Trophoblast cell (in vitro differentiated cells and primary cell): ENCODE measurements around the gene PPEF2.

Source experiments
- DNase-seq, 2 donors: peaks; one replicate each; pipeline ENCODE4 v3.0.0-alpha.2; 2016
- H2AFZ ChIP-seq: 2 replicates; pipeline ENCODE4 v1.6.1; 2013; ENCODE audit warnings: low read length, moderate library complexity, mild to moderate bottlenecking; ENCODE audit not compliant: insufficient read depth, poor library complexity
- H2AK5ac ChIP-seq: 2 replicates; pipeline ENCODE4 v1.6.1; 2013; ENCODE audit warnings: mild to moderate bottlenecking, low read length
- H2BK120ac ChIP-seq: 2 replicates; pipeline ENCODE4 v1.6.1; 2013; ENCODE audit warnings: low read length, mild to moderate bottlenecking, moderate library complexity; ENCODE audit not compliant: insufficient read depth, poor library complexity
- H2BK12ac ChIP-seq: 2 replicates; pipeline ENCODE4 v1.6.1; 2013; ENCODE audit warnings: mild to moderate bottlenecking, low read length, moderate library complexity
- H2BK5ac ChIP-seq: 2 replicates; pipeline ENCODE4 v1.6.1; 2013; ENCODE audit warnings: low read length, low read depth, moderate library complexity, mild to moderate bottlenecking; ENCODE audit not compliant: poor library complexity
- H3K14ac ChIP-seq: 2 replicates; pipeline ENCODE4 v1.6.1; 2013; ENCODE audit warnings: mild to moderate bottlenecking, low read length
- H3K18ac ChIP-seq: 2 replicates; pipeline ENCODE4 v1.6.1; 2013; ENCODE audit warnings: mild to moderate bottlenecking, low read length
- H3K23ac ChIP-seq: 2 replicates; pipeline ENCODE4 v1.6.1; 2013; ENCODE audit warnings: low read length
- H3K27ac ChIP-seq: 2 replicates; pipeline ENCODE4 v1.5.1; 2013; ENCODE audit warnings: low read depth, mild to moderate bottlenecking, inconsistent platforms, low read length, moderate library complexity
- H3K27me3 ChIP-seq: 2 replicates; pipeline ENCODE4 v1.6.1; 2013; ENCODE audit warnings: inconsistent platforms, mild to moderate bottlenecking, low read length, moderate library complexity; ENCODE audit not compliant: insufficient read depth
- H3K36me3 ChIP-seq, 2 experiments: 1 replicate in 1 of 2; 2 replicates in 1 of 2; pipeline ENCODE4 v1.6.1; 2013; ENCODE audit warnings: low read length in 2 of 2, mild to moderate bottlenecking in 2 of 2, moderate library complexity in 1 of 2; ENCODE audit not compliant: insufficient read depth in 2 of 2, control insufficient read depth in 1 of 2
- H3K4ac ChIP-seq: 2 replicates; pipeline ENCODE4 v1.6.1; 2013; ENCODE audit warnings: low read depth, mild to moderate bottlenecking, low read length, moderate library complexity
- H3K4me1 ChIP-seq, 2 experiments: 1 replicate in 1 of 2; 2 replicates in 1 of 2; pipeline ENCODE4 v1.6.1; 2013; ENCODE audit warnings: low read length in 2 of 2, mild to moderate bottlenecking in 2 of 2, moderate library complexity in 1 of 2; ENCODE audit not compliant: insufficient read depth in 2 of 2, control insufficient read depth in 1 of 2
- H3K4me2 ChIP-seq: 2 replicates; pipeline ENCODE4 v1.6.1; 2013; ENCODE audit warnings: inconsistent platforms, mild to moderate bottlenecking, low read length, moderate library complexity
- H3K4me3 ChIP-seq: 2 replicates; pipeline ENCODE4 v1.5.1; 2013; ENCODE audit warnings: mild to moderate bottlenecking, low read depth, low read length, inconsistent platforms
- H3K79me1 ChIP-seq: one replicate; pipeline ENCODE4 v1.6.1; 2013; ENCODE audit warnings: low read length
- H3K79me2 ChIP-seq: 2 replicates; pipeline ENCODE4 v1.6.1; 2013; ENCODE audit warnings: low read length, mild to moderate bottlenecking; ENCODE audit not compliant: control insufficient read depth, insufficient read depth, poor library complexity
- H3K9ac ChIP-seq: 2 replicates; pipeline ENCODE4 v1.6.1; 2013; ENCODE audit warnings: mild to moderate bottlenecking, low read length
- H3K9me3 ChIP-seq: 2 replicates; pipeline ENCODE4 v1.6.1; 2013; ENCODE audit warnings: low read depth, mild to moderate bottlenecking, control low read depth, inconsistent platforms, low read length; ENCODE audit not compliant: insufficient read depth
- H4K12ac ChIP-seq: 2 replicates; pipeline ENCODE4 v1.6.1; 2013; ENCODE audit warnings: low read depth, mild to moderate bottlenecking, low read length, moderate library complexity
- H4K8ac ChIP-seq: 2 replicates; pipeline ENCODE4 v1.6.1; 2013; ENCODE audit warnings: low read depth, mild to moderate bottlenecking, low read length, moderate library complexity
- H4K91ac ChIP-seq: one replicate; pipeline ENCODE4 v1.6.1; 2013; ENCODE audit warnings: low read depth, mild to moderate bottlenecking, low read length, moderate library complexity
- WGBS: extraction: QIAGEN DNeasy Blood & Tissue Kit; methylation state at CpG from one replicate; pipeline ENCODE4 v1.1.7; 2013; ENCODE audit warnings: missing lambda C conversion rate; ENCODE audit not compliant: insufficient read length, insufficient coverage; ENCODE audit errors: extremely low coverage; 5-methylcytosine and 5-hydroxymethylcytosine counted together

The PPEF2 gene

GRCh38 chr4:75823812-75824211 lies 78.4 kb downstream of the PPEF2 start:
- Histone ChIP-seq H3K23ac (no peak overlapping the region), H3K36me3 (no peaks in the 10 kb centered on the region), H3K4me1 (no peaks in the 10 kb centered on the region), H4K12ac (no peak overlapping the region), H2AFZ (no peak overlapping the region), H2BK5ac (no peak overlapping the region), H3K27me3 (no peaks in the 10 kb centered on the region), H3K4me2 (no peak overlapping the region), H3K4ac (no peak overlapping the region), H3K27ac (no peak overlapping the region), H2BK120ac (no peak overlapping the region), H4K91ac (no peak overlapping the region), H3K18ac (no peak overlapping the region), H2AK5ac (no peak overlapping the region), H3K4me3 (no peak overlapping the region), H3K79me2 (no peaks in the 10 kb centered on the region), H3K79me1 (no peaks in the 10 kb centered on the region), H4K8ac (no peak overlapping the region), H3K9me3 (no peaks in the 10 kb centered on the region), H3K14ac (no peak overlapping the region), H3K9ac (no peak overlapping the region), H2BK12ac (no peak overlapping the region)
- no peak for DNase-seq
- no CpG with 5 or more reads among the region's 2 CpGs for WGBS

- H3K79me2 ChIP-seq, result no peaks in the 10 kb centered on the region
- no peak overlapping the region for H2AFZ ChIP-seq
- H3K79me1 ChIP-seq, result no peaks in the 10 kb centered on the region
- H2AK5ac ChIP-seq, result no peak overlapping the region
- no CpG with 5 or more reads among the region's 5 CpGs for WGBS
- H2BK5ac ChIP-seq, result no peak overlapping the region
- no peak overlapping the region for H3K18ac ChIP-seq
- H2BK120ac ChIP-seq, result no peak overlapping the region
- no peaks in the 10 kb centered on the region for H3K27me3 ChIP-seq
- H4K91ac ChIP-seq, result no peak overlapping the region
- H3K9ac ChIP-seq, result no peak overlapping the region
- no peaks in the 10 kb centered on the region for H3K9me3 ChIP-seq
- H4K12ac ChIP-seq, result no peak overlapping the region
- H3K36me3 ChIP-seq, result no peaks in the 10 kb centered on the region
- H3K4me3 ChIP-seq, result no peak overlapping the region
- H3K4me2 ChIP-seq, result no peak overlapping the region
- no peak overlapping the region for H3K23ac ChIP-seq
- no peak overlapping the region for H3K27ac ChIP-seq
- H3K14ac ChIP-seq, result no peak overlapping the region
- no peaks in the 10 kb centered on the region for H3K4me1 ChIP-seq
- no peak overlapping the region for H4K8ac ChIP-seq
- no peak overlapping the region for H2BK12ac ChIP-seq
- no peak for DNase-seq
- no peak overlapping the region for H3K4ac ChIP-seq
Measured at GRCh38 chr4:75822416-75822815, 79.8 kb downstream of the PPEF2 start.

GRCh38 chr4:75821966-75822365 lies 80.3 kb downstream of the PPEF2 start:
- Histone ChIP-seq H3K79me1 (no peaks in the 10 kb centered on the region), H3K18ac (no peak overlapping the region), H3K14ac (no peak overlapping the region), H4K91ac (no peak overlapping the region), H3K4ac (no peak overlapping the region), H3K79me2 (no peaks in the 10 kb centered on the region), H3K4me1 (no peaks in the 10 kb centered on the region), H3K27ac (no peak overlapping the region), H3K4me3 (no peak overlapping the region), H4K8ac (no peak overlapping the region), H3K4me2 (no peak overlapping the region), H3K23ac (no peak overlapping the region), H4K12ac (no peak overlapping the region), H2BK12ac (no peak overlapping the region), H3K9ac (no peak overlapping the region), H2AFZ (no peak overlapping the region), H3K36me3 (no peaks in the 10 kb centered on the region), H2AK5ac (no peak overlapping the region), H2BK120ac (no peak overlapping the region), H3K9me3 (no peaks in the 10 kb centered on the region), H3K27me3 (no peaks in the 10 kb centered on the region), H2BK5ac (no peak overlapping the region)
- WGBS, result no CpG with 5 or more reads among the region's 5 CpGs
- DNase-seq, result no peak

GRCh38 chr4:75821216-75821615 lies 81.0 kb downstream of the PPEF2 start:
- H4K12ac ChIP-seq, result no peak overlapping the region
- no peak overlapping the region for H2BK12ac ChIP-seq
- H3K79me2 ChIP-seq, result no peaks in the 10 kb centered on the region
- H3K79me1 ChIP-seq, result no peaks in the 10 kb centered on the region
- no peak overlapping the region for H4K91ac ChIP-seq
- H3K4me1 ChIP-seq, result no peaks in the 10 kb centered on the region
- H3K27ac ChIP-seq, result no peak overlapping the region
- WGBS, result no CpG with 5 or more reads among the region's 3 CpGs
- H2BK5ac ChIP-seq, result no peak overlapping the region
- H3K36me3 ChIP-seq, result no peaks in the 10 kb centered on the region
- H3K9ac ChIP-seq, result no peak overlapping the region
- no peak for DNase-seq
- no peak overlapping the region for H2AK5ac ChIP-seq
- H3K23ac ChIP-seq, result no peak overlapping the region
- H3K27me3 ChIP-seq, result no peaks in the 10 kb centered on the region
- no peak overlapping the region for H2BK120ac ChIP-seq
- no peak overlapping the region for H4K8ac ChIP-seq
- H3K4me3 ChIP-seq, result no peak overlapping the region
- H3K9me3 ChIP-seq, result no peaks in the 10 kb centered on the region
- no peak overlapping the region for H3K14ac ChIP-seq
- no peak overlapping the region for H3K18ac ChIP-seq
- H3K4ac ChIP-seq, result no peak overlapping the region
- H3K4me2 ChIP-seq, result no peak overlapping the region
- no peak overlapping the region for H2AFZ ChIP-seq
